Lower leg skin (tissue), 4 donors: ENCODE results near the gene SNRNP27. TPM values are rescaled to one million over a fixed set of nuclear protein-coding genes. Genes with fewer than 3 reads are reported as not detected.

Experiments
- DNase-seq, 2 donors: peaks; one replicate each; pipeline ENCODE4 v3.0.0-alpha.2; 2019; ENCODE audit warnings: low spot score in 2 of 2
- H3K4me3 ChIP-seq: fragments of 200-600 bp; sonication (generic); 2 replicates; pipeline ENCODE4 v1.5.1; 2017; ENCODE audit warnings: mild to moderate bottlenecking, low read depth; ENCODE audit not compliant: poor library complexity, severe bottlenecking
- CTCF ChIP-seq, 3 donors: fragments of 450-650 bp; IDR thresholded peaks; one replicate each; pipeline ENCODE4 v1.5.1; 2016; ENCODE audit warnings: antibody characterized with exemption in 3 of 3, mild to moderate bottlenecking in 3 of 3, moderate library complexity in 2 of 3
- POLR2A ChIP-seq, 2 donors: fragments of 450-650 bp; IDR thresholded peaks; one replicate each; pipeline ENCODE4 v1.6.1; 2016 to 2017; ENCODE audit warnings: antibody characterized with exemption in 2 of 2, mild to moderate bottlenecking in 1 of 2, moderate library complexity in 1 of 2
- WGBS, 2 donors: methylation state at CpG; one replicate each; pipeline ENCODE4 v1.1.5; 2018; 5-methylcytosine and 5-hydroxymethylcytosine counted together
- intact Hi-C: fragments of 100-400 bp; cut with DNase I; formaldehyde crosslinking; loops from one replicate; pipeline ENCODE4 v1.15.0; 2023; ENCODE audit warnings: low total_unique reads
- total RNA-seq, 4 donors: library from RNA; depleted of rRNA; stranded (reverse); fragments of >200 nt; gene quantifications; one replicate each; pipeline ENCODE4 v1.1.0, GENCODE V29; 2016

Gene SNRNP27
- total RNA-seq, 4 donors from 2014 or later = 55.6 to 82.3 (median 60.2) TPM

- TF ChIP-seq CTCF (IDR thresholded peaks at IDR 0.05) = no peak
- TF ChIP-seq POLR2A (IDR thresholded peaks at IDR 0.05) = no peak
- 35 to 38% methylated on average over 2 of the region's 2 CpGs for WGBS, 2 donors
- no peak for DNase-seq
- no peak overlapping the region for H3K4me3 ChIP-seq
- intact Hi-C loops = loop anchor here (5.0 kb wide), 1 partner anchor 156 kb away; no protein-coding TSS in a partner anchor
Observed at GRCh38 chr2:69916106-69916505, 22.4 kb downstream of the SNRNP27 start.

GRCh38 chr2:69917852-69918251 lies 24.1 kb downstream of the SNRNP27 start:
- no peak for DNase-seq
- intact Hi-C loops = loop anchor here (5.0 kb wide), 1 partner anchor 154 kb away; no protein-coding TSS in a partner anchor
- H3K4me3 ChIP-seq = no peak overlapping the region
- TF ChIP-seq POLR2A (IDR thresholded peaks at IDR 0.05) = no peak
- TF ChIP-seq CTCF (IDR thresholded peaks at IDR 0.05) = no peak
- 36 to 39% methylated on average over 3 of the region's 3 CpGs for WGBS, 2 donors

GRCh38 chr2:69918401-69918800 lies 24.6 kb downstream of the SNRNP27 start:
- WGBS, 2 donors = 47 to 62% methylated on average over 3 of the region's 3 CpGs
- no peak overlapping the region for H3K4me3 ChIP-seq
- DNase-seq = no peak
- intact Hi-C loops = loop anchor here (5.0 kb wide), 1 partner anchor 154 kb away; no protein-coding TSS in a partner anchor
- TF ChIP-seq POLR2A (IDR thresholded peaks at IDR 0.05) = no peak
- no peak for TF ChIP-seq CTCF (IDR thresholded peaks at IDR 0.05)

GRCh38 chr2:69923116-69923515 lies 29.4 kb downstream of the SNRNP27 start:
- 98 to 100% methylated on average over 3 of the region's 3 CpGs for WGBS, 2 donors
- TF ChIP-seq CTCF (IDR thresholded peaks at IDR 0.05) = no peak
- no peak for TF ChIP-seq POLR2A (IDR thresholded peaks at IDR 0.05)
- intact Hi-C loops = no loop called here
- H3K4me3 ChIP-seq = no peak overlapping the region
- no peak for DNase-seq

- intact Hi-C loops = no loop called here
- 56 to 66% methylated on average over 3 of the region's 3 CpGs for WGBS, 2 donors
- H3K4me3 ChIP-seq = no peak overlapping the region
- no peak for DNase-seq
- TF ChIP-seq POLR2A (IDR thresholded peaks at IDR 0.05) (no peak), CTCF (IDR thresholded peaks at IDR 0.05) (no peak)
Observed at GRCh38 chr2:69926849-69927515, 33.2 kb downstream of the SNRNP27 start.
